GM12878 (cell line): ENCODE measurements around the gene HS3ST1.

Experiments
- BRCA1 ChIP-seq: IDR thresholded peaks from 2 replicates; pipeline ENCODE4 v1.6.1; 2011; ENCODE audit warnings: low read depth, low read length, improper control_type of control experiment
- CTCF ChIP-seq, 3 experiments: IDR thresholded peaks in 2 of 3; conservative IDR thresholded peaks in 1 of 3; 2 replicates each; pipeline ENCODE4 v1.5.1; 2011; ENCODE audit warnings: low read depth in 3 of 3, low read length in 3 of 3, mild to moderate bottlenecking in 3 of 3, control low read depth in 2 of 3, moderate library complexity in 2 of 3, inconsistent platforms in 1 of 3, mixed read lengths in 1 of 3; ENCODE audit not compliant: control insufficient read depth in 2 of 3, insufficient read depth in 1 of 3; ENCODE audit errors: extremely low read depth in 1 of 3
- SRF ChIP-seq, 2 experiments: IDR thresholded peaks; 2 replicates each; pipeline ENCODE4 v1.6.1; 2011; ENCODE audit warnings: low read depth in 2 of 2, low read length in 2 of 2, mild to moderate bottlenecking in 1 of 2, moderate library complexity in 1 of 2
- TCF12 ChIP-seq: IDR thresholded peaks from 2 replicates; pipeline ENCODE4 v1.6.1; 2011; ENCODE audit warnings: low read depth, mild to moderate bottlenecking, low read length

GRCh38 chr4:11435557-11435956 lies 6.9 kb upstream of the HS3ST1 start:
- no peak for TF ChIP-seq CTCF (IDR thresholded peaks at IDR 0.05 in 2 of 3, conservative IDR thresholded peaks at IDR 0.05 in 1 of 3; ENCODE audit: control insufficient read depth in 2 of 3, extremely low read depth in 1 of 3, insufficient read depth in 1 of 3, low read depth in 3 of 3, low read length in 3 of 3)
- no peak for TF ChIP-seq SRF (IDR thresholded peaks at IDR 0.05; ENCODE audit: low read depth in 2 of 2, low read length in 2 of 2)
- TF ChIP-seq TCF12 = no peak
- no peak for TF ChIP-seq BRCA1
